Ovary (tissue), 3 donors: ENCODE measurements around the gene GRID1.

Experiments
- CTCF ChIP-seq, 3 donors: fragments of 450-650 bp in 2 of 3; fragments of 200-600 bp in 1 of 3; IDR thresholded peaks; one replicate each; pipeline versions ENCODE4 v1.5.1 to v1.8.0; 2016 to 2022; ENCODE audit warnings: antibody characterized with exemption in 3 of 3, mild to moderate bottlenecking in 1 of 3
- EP300 ChIP-seq: sonication (generic); formaldehyde crosslinking; IDR thresholded peaks from one replicate; pipeline ENCODE4 v1.6.1; 2017; ENCODE audit warnings: antibody characterized with exemption
- donor health status: DM: no; HTN: no; CAD: no.

GRCh38 chr10:86367152-86367951, 757 bp upstream of the GRID1 start:
- no peak for TF ChIP-seq CTCF (IDR thresholded peaks at IDR 0.05)
- TF ChIP-seq EP300, result no peak
